Liver (tissue), 9 donors: Measurements from ENCODE around the gene MYO9A. TPM values are rescaled to one million over a fixed set of nuclear protein-coding genes. Genes with fewer than 3 reads are reported as not detected.

Experiments
- DNase-seq: peaks from one replicate; pipeline ENCODE4 v3.0.0-alpha.2; 2017; ENCODE audit warnings: low spot score
- H3K27ac ChIP-seq, 2 donors: one replicate each; pipeline ENCODE4 v1.7.0; 2013; ENCODE audit warnings: inconsistent platforms in 2 of 2, low read length in 2 of 2, control low read depth in 1 of 2, low read depth in 1 of 2, mild to moderate bottlenecking in 1 of 2
- H3K27me3 ChIP-seq, 4 donors: one replicate each; pipeline versions ENCODE4 v1.6.1 to v1.7.0; 2013; ENCODE audit warnings: low read length in 3 of 4, inconsistent platforms in 1 of 4, mild to moderate bottlenecking in 1 of 4, moderate library complexity in 1 of 4; ENCODE audit not compliant: control insufficient read depth in 4 of 4, insufficient read depth in 4 of 4
- H3K36me3 ChIP-seq, 4 donors: one replicate each; pipeline versions ENCODE4 v1.6.1 to v1.7.0; 2013; ENCODE audit warnings: low read length in 3 of 4, mild to moderate bottlenecking in 3 of 4, low read depth in 1 of 4, moderate library complexity in 1 of 4; ENCODE audit not compliant: control insufficient read depth in 4 of 4, insufficient read depth in 3 of 4
- H3K4me1 ChIP-seq, 4 donors: one replicate each; pipeline versions ENCODE4 v1.6.1 to v1.7.0; 2013; ENCODE audit warnings: low read length in 3 of 4, mild to moderate bottlenecking in 3 of 4, moderate library complexity in 1 of 4; ENCODE audit not compliant: control insufficient read depth in 4 of 4, insufficient read depth in 4 of 4
- H3K4me3 ChIP-seq, 3 donors: one replicate each; pipeline versions ENCODE4 v1.6.1 to v1.7.0; 2013; ENCODE audit warnings: low read length in 3 of 3, control low read depth in 1 of 3, low read depth in 1 of 3, mild to moderate bottlenecking in 1 of 3
- H3K9ac ChIP-seq, 2 donors: one replicate each; pipeline ENCODE4 v1.7.0; 2013; ENCODE audit warnings: low read length in 2 of 2, mild to moderate bottlenecking in 2 of 2, moderate library complexity in 2 of 2, control low read depth in 1 of 2, low read depth in 1 of 2
- H3K9me3 ChIP-seq, 4 donors: one replicate each; pipeline versions ENCODE4 v1.6.1 to v1.7.0; 2013; ENCODE audit warnings: low read length in 3 of 4; ENCODE audit not compliant: control insufficient read depth in 4 of 4
- CTCF ChIP-seq: fragments of 150-350 bp; IDR thresholded peaks from 2 replicates; pipeline ENCODE4 v1.5.1; 2017; ENCODE audit warnings: improper control_type of control experiment, low read depth, low read length; ENCODE audit not compliant: missing input control
- EGR1 ChIP-seq, 2 donors: IDR thresholded peaks; 2 replicates each; pipeline ENCODE4 v1.6.1; 2016 to 2018; ENCODE audit warnings: antibody characterized with exemption in 2 of 2, low read depth in 2 of 2
- FOXA1 ChIP-seq: IDR thresholded peaks from 2 replicates; pipeline ENCODE4 v1.6.1; 2016; ENCODE audit warnings: antibody characterized with exemption
- FOXA2 ChIP-seq: IDR thresholded peaks from 2 replicates; pipeline ENCODE4 v1.6.1; 2016; ENCODE audit warnings: antibody characterized with exemption
- GABPA ChIP-seq, 2 donors: IDR thresholded peaks in 1 of 2; conservative IDR thresholded peaks in 1 of 2; 2 replicates each; pipeline ENCODE4 v1.6.1; 2016; ENCODE audit warnings: antibody characterized with exemption in 2 of 2, mild to moderate bottlenecking in 1 of 2, moderate library complexity in 1 of 2
- HNF4A ChIP-seq, 2 donors: conservative IDR thresholded peaks; 2 replicates each; pipeline ENCODE4 v1.6.1; 2016; ENCODE audit warnings: antibody characterized with exemption in 2 of 2, mild to moderate bottlenecking in 2 of 2
- HNF4G ChIP-seq: IDR thresholded peaks from 2 replicates; pipeline ENCODE4 v1.6.1; 2016; ENCODE audit warnings: antibody characterized with exemption
- JUND ChIP-seq, 2 donors: IDR thresholded peaks; 2 replicates each; pipeline ENCODE4 v1.6.1; 2016; ENCODE audit warnings: antibody characterized with exemption in 2 of 2
- MAX ChIP-seq: IDR thresholded peaks from 2 replicates; pipeline ENCODE4 v1.6.1; 2016; ENCODE audit warnings: antibody characterized with exemption
- NR2F2 ChIP-seq: IDR thresholded peaks from 2 replicates; pipeline ENCODE4 v1.6.1; 2016; ENCODE audit warnings: antibody characterized with exemption
- RAD21 ChIP-seq, 2 donors: IDR thresholded peaks; 2 replicates each; pipeline ENCODE4 v1.6.1; 2016; ENCODE audit warnings: antibody characterized with exemption in 2 of 2, mild to moderate bottlenecking in 2 of 2
- REST ChIP-seq: IDR thresholded peaks from 2 replicates; pipeline ENCODE4 v1.6.1; 2016; ENCODE audit warnings: antibody characterized with exemption, mild to moderate bottlenecking
- RXRA ChIP-seq, 2 donors: IDR thresholded peaks; 2 replicates each; pipeline ENCODE4 v1.6.1; 2017 to 2018; ENCODE audit warnings: antibody characterized with exemption in 2 of 2, mild to moderate bottlenecking in 1 of 2
- SP1 ChIP-seq: IDR thresholded peaks from 2 replicates; pipeline ENCODE4 v1.6.1; 2018; ENCODE audit warnings: antibody characterized with exemption, mild to moderate bottlenecking
- TAF1 ChIP-seq: conservative IDR thresholded peaks from 2 replicates; pipeline ENCODE4 v1.6.1; 2016; ENCODE audit warnings: antibody characterized with exemption, mild to moderate bottlenecking
- YY1 ChIP-seq: IDR thresholded peaks from 2 replicates; pipeline ENCODE4 v1.6.1; 2016; ENCODE audit warnings: antibody characterized with exemption, mild to moderate bottlenecking
- ZBTB33 ChIP-seq: IDR thresholded peaks from 2 replicates; pipeline ENCODE4 v1.6.1; 2016; ENCODE audit warnings: antibody characterized with exemption
- WGBS: extraction: QIAGEN DNeasy Blood & Tissue Kit; methylation state at CpG from one replicate; pipeline ENCODE4 v1.1.7; 2013; 5-methylcytosine and 5-hydroxymethylcytosine counted together
- polyA plus RNA-seq, 2 donors: library from polyadenylated mRNA; stranded (reverse) in 1 of 2; unstranded in 1 of 2; fragments of 200-250 nt in 1 of 2; fragments of >200 nt in 1 of 2; fragmentation: Nextera tagmentation in 1 of 2; extraction: Ambion mirVana in 1 of 2; gene quantifications; one replicate each; pipeline versions ENCODE4 v1.2.1 to v1.2.3, GENCODE V29; 2013 to 2015
- total RNA-seq, 2 donors: library from RNA; depleted of rRNA; stranded (reverse); fragments of >200 nt; gene quantifications; one replicate each; pipeline ENCODE4 v1.2.3, GENCODE V29; 2014
- donor health status: healthy.
- donor health status: healthy.
- donor health status: healthy.
- donor health status: healthy.
- donor health status: healthy.

The MYO9A gene
- total and polyA plus RNA-seq, 4 donors = 1.4 to 14.9 (median 8.4) TPM

- TF ChIP-seq MAX (no peak), RXRA (IDR thresholded peaks at IDR 0.05) (no peak), RAD21 (IDR thresholded peaks at IDR 0.05) (no peak), ZBTB33 (no peak), GABPA (IDR thresholded peaks at IDR 0.05 in 1 of 2, conservative IDR thresholded peaks at IDR 0.05 in 1 of 2) (no peak), EGR1 (IDR thresholded peaks at IDR 0.05; ENCODE audit: low read depth in 2 of 2) (no peak), HNF4G (no peak), FOXA2 (no peak), YY1 (no peak)
Measured at GRCh38 chr15:72146221-72146620, 28.3 kb upstream of the MYO9A start (continued).

GRCh38 chr15:72141171-72142084, 23.5 kb upstream of the MYO9A start:
- WGBS = 55% methylated on average over 4 of the region's 4 CpGs
- peak; percentile 48 for TF ChIP-seq NR2F2
- no peak for TF ChIP-seq CTCF
- TF ChIP-seq HNF4G = no peak
- TF ChIP-seq JUND (IDR thresholded peaks at IDR 0.05) = peak; percentile 34 to 35
- no peak for TF ChIP-seq SP1
- TF ChIP-seq TAF1 = no peak
- no peak for TF ChIP-seq GABPA (IDR thresholded peaks at IDR 0.05 in 1 of 2, conservative IDR thresholded peaks at IDR 0.05 in 1 of 2)
- TF ChIP-seq MAX = no peak
- TF ChIP-seq RXRA (IDR thresholded peaks at IDR 0.05) = peak; percentile 29 to 43
- TF ChIP-seq EGR1 (IDR thresholded peaks at IDR 0.05; ENCODE audit: low read depth in 2 of 2) = peak in 1 of 2 donors; percentile 29
- TF ChIP-seq HNF4A (conservative IDR thresholded peaks at IDR 0.05) = peak; percentile 77 to 79
- peak in 1 of 2 donors; percentile 17 for TF ChIP-seq RAD21 (IDR thresholded peaks at IDR 0.05)
- no peak for TF ChIP-seq REST
- no peak for TF ChIP-seq FOXA1
- TF ChIP-seq FOXA2 = peak; percentile 50
- no peak for TF ChIP-seq YY1
- DNase-seq = no peak
- H3K4me3 ChIP-seq = no peak overlapping the region
- H3K9me3 ChIP-seq = no peaks in the 10 kb centered on the region
- no peak overlapping the region for H3K9ac ChIP-seq
- no peak overlapping the region for H3K27ac ChIP-seq
- H3K36me3 ChIP-seq = no peaks in the 10 kb centered on the region
- H3K4me1 ChIP-seq = peaks cover 0 to 8% (median 3%) of the 10 kb centered on the region in 4 donors
- H3K27me3 ChIP-seq = no peaks in the 10 kb centered on the region
